ENCODE measurements around the gene SMG9.

Gene SMG9, protein sequence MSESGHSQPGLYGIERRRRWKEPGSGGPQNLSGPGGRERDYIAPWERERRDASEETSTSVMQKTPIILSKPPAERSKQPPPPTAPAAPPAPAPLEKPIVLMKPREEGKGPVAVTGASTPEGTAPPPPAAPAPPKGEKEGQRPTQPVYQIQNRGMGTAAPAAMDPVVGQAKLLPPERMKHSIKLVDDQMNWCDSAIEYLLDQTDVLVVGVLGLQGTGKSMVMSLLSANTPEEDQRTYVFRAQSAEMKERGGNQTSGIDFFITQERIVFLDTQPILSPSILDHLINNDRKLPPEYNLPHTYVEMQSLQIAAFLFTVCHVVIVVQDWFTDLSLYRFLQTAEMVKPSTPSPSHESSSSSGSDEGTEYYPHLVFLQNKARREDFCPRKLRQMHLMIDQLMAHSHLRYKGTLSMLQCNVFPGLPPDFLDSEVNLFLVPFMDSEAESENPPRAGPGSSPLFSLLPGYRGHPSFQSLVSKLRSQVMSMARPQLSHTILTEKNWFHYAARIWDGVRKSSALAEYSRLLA

DNA sequence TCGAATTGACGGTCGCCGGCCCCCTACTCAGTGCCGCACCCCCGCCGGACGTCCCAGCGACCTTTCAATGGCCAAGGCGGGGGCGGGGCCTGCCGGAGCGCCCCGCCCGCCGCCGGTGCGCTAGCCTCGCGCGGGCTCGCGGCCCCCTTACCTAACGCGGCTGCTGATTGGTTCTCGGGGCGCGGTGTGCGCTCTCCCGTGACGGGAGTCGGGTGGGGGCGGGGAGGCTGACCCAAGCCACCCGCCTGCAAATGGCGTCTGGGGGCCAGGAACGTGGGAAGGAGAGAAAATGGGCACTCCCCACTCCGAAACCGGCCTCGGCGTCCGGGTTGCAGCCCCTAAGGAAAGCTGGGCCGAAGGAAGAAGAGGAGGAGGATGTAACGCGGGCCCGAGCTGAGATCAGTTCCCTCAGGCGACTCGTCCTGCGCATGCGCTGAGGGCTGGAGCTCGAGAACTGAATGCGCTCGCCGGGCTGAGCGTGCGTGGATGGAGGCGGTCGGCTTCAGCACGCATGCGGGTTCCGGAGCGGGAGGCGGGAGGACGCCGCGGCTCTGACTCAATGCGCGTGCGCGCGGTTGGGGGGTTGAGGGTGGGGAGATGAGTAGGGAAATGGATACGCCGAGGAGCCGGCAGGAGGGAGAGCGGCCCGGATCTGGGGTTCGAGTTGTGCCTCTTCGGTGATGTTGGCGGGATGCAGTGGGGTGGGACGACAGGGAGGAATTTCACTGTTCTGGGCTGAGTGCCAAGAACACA lies at the start of gene SMG9:
TSS of gene SMG9 (minus strand) at position 460 of the 753 bp plus-strand sequence. CDS start 4,221 bp downstream, outside the sequence.
- DNase-seq (ENCODE audit: low spot score) = peak; percentile 98

DNA sequence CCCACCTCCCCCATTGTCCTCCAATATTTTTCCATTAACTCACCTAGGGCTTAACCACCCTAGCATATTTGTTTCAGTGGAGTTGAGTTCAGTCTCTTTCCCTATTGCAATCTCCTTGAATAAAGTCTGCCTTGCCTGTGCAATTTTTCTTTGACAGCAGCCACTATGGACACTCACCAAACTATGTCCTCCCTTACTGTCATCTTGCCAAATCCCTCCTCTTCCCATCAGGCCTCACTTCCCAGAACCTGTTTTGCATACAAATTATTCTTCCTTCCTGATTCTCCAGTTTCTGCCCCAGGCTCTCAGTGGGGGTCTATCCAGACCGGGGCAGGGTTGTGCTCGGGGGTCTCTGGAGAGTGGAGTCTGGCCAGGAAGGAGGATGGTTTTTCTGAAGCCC lies 49.7 kb upstream of the SMG9 start:
- DNase-seq (ENCODE audit: low spot score) = no peak

DNA sequence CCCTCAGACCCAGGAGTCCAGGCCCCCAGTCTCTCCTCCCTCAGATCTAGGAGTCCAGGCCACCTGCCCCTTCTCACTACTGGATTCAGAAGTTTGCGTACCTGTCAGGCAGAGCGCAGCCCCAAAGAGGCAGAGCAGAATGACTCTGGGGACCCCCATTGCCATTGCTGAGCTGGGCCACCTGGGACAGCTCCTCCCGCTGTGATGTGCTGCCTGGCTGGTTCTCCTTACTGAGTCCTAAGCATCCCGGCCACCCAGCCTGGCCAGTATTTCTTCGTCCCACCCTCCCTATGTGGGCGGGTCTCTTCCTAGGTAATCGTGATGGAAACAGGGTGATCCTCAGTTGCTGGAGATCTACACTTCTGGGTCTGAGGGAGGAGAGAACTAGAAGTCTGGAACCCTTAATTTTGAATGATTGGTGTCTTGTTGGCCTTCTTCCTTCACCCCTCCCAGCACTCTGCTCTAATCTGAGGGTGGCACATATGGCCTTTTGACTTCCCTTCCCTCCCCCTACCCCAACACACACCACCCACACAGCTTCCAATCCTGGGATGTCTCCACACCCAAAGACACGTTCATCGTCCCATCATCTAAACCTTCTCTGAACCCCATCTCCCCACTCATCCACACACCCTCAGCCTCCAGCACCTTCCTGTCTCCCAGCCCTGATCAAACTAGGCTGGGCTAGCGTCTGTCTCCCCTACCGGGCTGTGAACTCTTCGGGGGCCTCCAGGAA lies 47.6 kb upstream of the SMG9 start, which contains the start of gene LYPD5:
TSS of gene LYPD5 (minus strand) at position 232 of the 736 bp plus-strand sequence. CDS start at position 165, 67 bp downstream.
- DNase-seq (ENCODE audit: low spot score) = no peak

DNA sequence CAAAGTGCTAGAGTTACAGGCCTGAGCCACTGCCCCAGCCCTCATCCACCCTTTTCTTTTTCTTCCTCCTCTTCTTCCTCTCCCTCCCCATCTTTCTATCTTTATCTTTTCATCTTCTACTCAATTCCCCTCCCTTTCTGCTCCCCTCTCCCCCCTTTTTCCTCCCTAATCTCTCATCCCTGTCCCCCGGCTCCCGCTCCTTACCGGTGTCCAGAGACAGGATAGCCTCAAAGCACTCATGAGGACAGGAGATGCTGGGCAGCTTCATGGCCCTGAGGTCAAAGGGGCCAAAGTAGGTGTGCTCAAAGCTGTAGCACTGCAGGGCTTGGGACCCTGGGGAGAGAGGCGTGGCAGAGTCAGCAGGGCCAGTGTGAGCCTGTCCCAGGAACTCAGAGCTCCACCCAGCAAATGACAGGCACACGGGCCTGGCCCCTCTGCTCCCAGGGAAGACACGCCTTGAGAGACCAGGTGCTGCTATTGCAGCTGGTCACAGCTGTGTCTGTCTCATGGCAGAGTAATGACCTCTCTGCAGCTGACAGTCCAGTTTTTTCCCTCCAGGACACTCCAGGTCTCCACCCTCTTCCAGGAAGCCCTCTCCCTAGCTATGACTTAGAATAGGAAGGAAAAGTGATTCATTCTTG lies 44.9 kb upstream of the SMG9 start:
- no peak for DNase-seq (ENCODE audit: low spot score)

DNA sequence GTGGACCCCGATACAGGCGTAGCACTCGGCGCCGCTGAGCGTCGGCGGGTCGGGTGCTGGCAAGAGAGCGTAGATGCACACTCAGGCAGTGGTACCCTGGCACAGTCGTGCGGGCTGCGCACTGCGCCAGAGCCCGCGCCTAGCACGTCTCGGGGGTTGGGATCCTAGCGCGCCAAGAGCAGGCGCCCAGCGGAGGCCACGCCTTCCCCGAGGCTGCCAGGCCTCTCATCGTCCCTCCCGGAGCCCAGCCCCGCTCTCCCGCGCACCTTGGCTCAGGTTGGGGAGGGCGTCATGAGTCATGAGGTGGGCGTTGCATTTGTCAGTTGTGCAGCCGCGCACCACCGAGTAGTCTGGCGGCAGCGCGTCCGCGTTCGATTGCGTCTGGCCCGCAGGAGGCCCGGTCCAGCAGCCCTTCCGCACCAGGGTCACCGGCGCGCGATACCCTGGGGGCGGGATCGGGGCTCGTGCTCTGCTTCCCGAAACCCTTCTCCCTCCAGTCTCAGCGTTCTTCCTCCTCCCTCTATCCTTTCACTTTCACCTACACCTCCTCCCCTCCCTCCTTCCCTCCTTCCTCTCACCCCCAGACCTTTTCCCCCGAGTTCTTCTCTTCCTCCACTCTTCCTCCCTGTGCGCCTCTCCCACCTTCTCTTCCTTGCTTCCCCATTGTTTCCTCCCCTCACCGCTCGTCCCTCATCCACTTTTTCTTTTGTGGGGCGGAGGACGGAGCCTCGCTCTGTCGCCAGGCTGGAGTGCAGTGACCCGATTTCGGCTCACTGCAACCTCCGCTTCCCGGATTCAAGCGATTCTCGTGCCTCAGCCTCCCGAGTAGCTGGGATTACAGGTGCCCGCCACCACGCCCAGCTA lies 44.0 kb upstream of the SMG9 start:
- DNase-seq (ENCODE audit: low spot score) = peak; percentile 67

DNA sequence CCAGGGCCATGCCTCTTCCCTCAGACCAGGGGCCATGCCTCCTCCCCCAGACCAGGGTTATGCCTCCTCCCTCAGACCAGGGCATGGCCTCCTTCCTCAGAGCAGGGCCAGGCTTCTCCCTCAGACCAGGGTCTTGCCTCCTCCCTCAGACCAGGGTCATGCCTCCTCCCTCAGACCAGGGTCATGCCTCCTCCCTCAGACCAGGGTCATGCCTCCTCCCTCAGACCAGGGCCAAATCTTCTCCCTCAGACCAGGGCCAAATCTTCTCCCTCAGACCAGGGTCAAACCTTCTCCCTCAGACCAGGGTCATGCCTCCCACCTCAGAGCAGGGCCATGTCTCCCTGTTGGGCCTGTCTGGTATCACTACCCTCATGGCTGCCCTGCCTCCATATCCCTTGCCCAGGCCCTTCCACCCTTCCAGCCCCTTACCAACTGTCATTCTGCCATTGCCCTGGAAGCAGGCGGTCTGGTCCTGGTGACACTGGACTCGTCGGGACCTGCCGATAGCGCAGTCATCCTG lies 43.3 kb upstream of the SMG9 start:
- DNase-seq (ENCODE audit: low spot score) = no peak

DNA sequence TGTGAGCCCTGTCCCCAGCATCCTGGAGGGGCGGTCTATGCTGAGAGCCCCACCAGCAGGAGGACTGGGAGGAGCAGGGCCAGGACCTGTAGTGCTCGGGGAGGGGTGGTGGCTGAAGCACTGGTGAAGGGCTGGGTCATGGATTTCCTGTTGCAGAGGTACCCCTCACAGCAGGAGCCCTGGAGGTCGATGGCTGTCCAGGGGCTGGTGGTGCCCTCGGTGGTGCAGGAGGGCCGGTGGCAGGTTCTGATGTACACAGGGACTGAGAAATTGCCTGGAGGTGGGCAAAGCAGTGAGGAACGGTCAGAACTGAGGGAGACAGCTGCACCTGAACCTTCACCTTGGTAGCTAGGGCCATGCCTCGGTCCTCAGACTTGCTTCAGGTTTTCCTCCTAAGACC lies 42.8 kb upstream of the SMG9 start:
- no peak for DNase-seq (ENCODE audit: low spot score)

DNA sequence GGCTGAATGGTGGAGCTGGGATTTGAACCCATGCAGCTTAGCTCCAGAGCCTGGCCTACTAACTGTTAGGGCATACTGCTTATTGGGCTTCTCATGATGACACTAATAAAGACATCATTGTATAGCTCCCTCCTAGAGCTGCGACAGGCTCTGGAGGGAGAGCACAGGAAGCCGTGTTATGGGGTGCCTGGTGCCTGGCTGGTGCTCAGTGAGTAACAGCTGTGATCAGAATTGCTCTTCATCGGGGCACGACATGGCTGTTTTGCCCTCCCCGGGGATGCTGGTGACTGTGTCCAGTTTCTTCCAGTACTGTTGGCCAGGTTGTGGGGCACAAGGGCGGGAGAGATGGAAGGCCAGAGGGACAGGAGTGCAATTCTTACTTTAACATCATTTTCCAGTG lies 42.4 kb upstream of the SMG9 start:
- no peak for DNase-seq (ENCODE audit: low spot score)

DNA sequence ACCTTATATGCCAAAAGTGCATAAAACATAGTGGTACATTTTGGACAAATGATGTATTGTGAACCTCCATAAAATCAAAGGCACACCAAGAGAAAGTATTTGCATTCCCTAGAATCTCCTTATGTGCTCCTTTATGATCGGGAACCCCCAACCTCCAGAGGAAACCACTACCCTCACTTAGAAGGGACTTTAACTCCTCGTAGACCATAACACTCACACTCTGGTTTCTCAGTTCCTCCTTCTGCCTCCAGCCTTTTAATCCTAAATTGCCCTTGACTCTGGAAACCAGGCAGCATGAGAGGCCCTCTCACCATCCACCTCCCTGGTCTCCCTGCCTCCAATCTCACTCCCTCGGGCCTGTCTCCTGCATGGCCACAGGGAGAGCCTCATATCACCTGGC lies 35.8 kb upstream of the SMG9 start:
- DNase-seq (ENCODE audit: low spot score) = no peak

DNA sequence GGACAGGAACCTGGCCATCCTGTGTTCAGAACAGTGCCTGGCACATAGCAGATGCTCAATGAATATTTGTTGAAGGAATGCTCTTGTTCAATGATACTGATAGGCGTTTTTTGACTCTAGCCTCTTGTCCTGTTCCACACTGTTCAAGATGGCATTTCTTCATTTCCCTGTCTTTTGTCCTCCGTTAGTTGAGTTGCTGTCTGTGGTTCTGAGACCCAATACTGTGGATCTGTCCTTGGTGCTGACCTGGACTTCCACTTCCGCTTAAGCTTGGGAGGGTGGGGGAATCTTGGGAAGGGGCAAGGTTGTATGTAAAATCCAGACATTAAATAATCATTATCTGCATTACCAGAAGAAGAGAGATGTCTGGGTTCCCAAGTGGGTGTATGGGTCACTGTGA lies 34.3 kb upstream of the SMG9 start:
- DNase-seq (ENCODE audit: low spot score) = no peak

DNA sequence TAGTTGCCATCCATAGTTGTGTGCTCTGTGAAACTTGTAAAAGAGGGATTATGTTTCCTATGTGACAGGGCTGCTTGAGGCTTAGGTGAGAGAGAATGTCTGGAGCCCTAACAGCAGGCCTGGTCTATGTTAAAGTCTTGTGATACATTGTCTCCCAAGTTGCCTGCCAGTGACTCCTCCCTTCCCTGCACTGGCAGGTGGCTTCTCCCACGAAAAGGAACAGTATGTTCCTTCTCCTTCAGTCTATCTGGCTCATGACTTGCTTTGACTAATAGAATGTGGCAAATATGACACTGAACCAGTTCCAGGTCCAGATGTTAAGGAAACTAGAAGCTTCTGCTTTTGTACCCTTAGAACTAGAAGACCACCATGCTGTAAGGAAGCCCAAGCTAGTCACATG lies 31.9 kb upstream of the SMG9 start:
- no peak for DNase-seq (ENCODE audit: low spot score)

DNA sequence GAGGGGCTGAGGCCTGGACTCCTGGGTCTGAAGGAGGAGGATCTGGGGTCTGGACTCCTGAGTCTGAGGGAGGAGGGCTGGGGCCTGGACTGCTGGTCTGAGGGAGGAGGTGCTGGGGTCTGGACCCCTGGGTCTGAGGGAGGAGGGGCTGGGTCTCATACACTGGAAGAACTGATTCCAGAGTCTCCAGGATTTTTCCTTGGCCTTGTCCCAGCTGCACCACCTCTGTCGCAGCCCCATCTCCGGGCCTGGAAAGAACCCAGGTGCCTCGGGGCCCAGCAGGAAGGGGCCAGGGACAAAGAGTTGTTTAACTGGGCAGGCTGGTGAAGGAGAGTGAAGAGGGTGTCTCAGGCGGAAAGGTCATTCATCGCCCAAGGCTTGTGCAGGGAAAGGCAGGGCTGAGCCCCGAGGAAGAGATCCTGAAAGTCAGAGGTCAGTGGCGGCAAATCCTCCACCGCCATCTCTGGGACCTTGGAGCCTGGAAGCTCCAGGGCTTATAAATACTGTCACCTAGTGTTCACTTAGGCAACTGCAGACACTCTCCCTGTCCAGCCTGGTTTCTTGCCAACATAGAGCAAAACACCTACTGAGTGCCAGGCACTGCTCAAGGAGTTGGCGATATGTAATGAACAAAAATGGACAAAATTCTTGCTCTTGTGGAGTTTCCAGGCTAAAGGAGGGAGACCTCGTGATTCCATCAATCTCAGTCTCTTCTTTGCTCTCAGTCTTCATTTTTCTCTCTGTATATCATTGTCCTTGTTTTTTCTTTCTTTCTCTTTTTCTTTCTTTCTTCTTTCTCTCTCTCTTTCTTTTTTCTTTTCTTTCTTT lies 30.4 kb upstream of the SMG9 start:
- peak; percentile 72 for DNase-seq (ENCODE audit: low spot score)

DNA sequence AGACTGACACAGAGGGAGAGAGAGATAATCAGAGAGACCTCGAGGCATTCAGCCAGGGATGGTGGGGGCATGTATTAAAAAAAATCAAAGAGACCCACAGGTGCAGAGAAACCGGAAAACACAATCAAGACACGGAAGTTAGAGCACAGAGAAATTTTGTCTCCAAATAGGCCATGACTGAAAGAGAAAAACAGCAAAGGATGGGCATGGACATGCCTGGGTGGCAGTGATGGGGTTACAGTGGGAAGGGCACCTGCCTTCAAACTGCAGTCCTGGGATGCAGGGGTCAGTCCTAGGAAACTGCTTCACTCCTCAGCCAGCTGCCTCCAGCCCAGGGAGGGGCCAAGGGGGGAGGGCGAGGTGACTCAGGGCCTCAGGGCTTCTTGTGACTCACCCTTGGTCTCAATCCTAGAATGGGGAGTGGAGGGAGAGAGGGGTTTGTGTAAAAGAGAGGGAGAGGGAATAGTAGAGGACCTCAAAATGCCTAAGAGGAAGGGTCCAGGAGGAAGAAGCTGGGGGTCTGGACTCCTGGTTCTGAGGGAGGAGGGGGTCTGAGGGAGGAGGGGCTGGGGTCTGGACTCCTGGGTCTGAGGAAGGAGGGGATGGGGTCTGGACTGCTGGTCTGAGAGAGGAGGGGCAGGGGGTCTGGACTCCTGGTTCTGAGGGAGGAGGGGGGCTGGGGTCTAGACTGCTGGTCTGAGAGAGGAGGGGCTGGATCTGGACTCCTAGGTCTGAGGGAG lies 29.6 kb upstream of the SMG9 start:
- peak; percentile 73 for DNase-seq (ENCODE audit: low spot score)

DNA sequence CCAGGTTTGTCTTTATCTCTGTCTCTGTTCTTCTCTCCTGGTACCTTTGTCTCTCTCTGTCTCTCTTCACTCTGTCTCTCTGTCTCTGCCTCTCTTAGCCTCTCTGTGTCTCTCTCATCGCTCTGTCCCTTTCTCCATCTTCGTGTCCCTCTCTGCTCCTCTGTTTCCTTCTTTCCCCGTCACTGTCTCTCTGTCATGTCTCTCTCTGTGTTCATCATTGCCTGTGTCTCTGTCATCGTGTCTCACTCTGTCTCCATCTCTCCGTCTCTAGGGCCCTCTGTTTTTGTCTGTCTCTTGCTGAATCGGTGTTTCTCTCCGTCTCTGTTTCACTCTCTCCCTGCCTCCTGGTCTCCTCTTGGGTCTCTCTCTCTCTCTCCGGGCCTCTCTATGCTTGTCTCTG lies 28.9 kb upstream of the SMG9 start:
- no peak for DNase-seq (ENCODE audit: low spot score)

DNA sequence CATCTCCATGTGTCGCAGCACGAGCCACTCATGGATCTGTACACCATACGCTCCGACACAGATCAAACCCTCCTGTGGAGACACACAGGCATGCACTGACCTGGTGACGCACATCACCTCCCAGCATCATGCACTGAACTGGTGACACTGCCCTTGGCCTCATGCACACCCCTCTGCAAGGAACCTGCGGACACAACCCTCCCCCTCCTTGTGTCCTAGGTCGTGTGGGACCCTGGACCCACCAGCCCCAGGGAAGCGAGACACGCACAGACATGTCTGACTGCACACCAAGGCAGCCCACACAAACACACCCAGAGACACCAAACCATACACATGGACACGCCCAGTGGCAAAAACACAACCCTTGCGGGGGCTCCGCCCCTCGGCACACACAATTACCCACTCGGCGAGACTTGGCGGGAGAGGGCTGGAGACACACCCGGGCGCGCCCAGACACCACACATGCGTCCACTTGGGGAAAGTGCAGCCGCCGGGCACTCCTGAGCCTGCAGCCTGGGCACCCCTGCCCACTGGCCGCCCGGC lies 28.0 kb upstream of the SMG9 start:
- DNase-seq (ENCODE audit: low spot score) = no peak

DNA sequence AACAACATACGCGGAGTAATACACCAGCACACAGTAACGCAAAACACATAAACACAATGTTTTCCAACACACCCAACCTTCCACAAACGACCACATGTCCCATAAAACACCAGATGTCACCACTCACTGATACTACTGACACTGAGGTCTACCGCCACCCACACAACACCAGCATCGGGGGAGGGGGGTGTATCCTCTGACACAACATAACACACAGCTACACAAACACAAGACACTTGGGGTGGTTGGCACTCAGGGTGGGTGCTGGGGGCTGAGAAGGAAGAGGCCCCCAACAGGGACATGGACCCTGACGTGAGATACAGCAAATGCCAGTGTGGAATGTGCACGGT lies 27.5 kb upstream of the SMG9 start:
- no peak for DNase-seq (ENCODE audit: low spot score)

DNA sequence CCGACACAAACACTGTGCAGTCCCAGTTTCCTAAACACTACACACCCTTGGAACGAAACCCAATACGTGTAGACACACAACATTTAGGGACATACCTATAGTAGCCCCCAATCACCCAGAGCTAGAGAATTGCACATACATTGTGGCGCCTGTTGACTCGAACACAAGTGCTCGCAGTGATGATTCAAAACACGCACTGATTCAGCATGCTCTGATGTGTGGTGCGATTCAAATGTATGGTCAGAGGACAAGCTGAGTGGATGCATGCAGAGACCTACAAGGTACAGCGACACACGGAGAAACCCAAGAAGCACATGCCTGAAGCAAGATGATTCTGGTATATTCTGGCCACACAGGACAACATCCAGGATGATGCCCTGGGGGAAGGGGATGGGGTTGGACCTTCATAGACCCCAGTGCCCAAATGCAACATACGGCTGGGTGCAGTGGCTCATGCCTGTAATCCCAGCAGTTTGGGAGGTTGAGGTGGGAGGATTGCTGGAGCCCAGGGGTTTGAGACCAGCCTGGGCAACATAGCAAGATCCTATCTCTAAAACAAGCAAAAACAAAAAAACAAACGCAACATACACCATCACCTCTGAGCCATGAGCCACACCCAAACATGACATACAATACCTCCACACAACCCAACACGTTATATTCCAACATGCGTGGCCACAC lies 27.0 kb upstream of the SMG9 start:
- peak; percentile 40 for DNase-seq (ENCODE audit: low spot score)
